ENCODE results near the gene PRKCQ.

The PRKCQ gene

GRCh38 chr10:6578251-6578771 is 1.8 kb downstream of the PRKCQ start:
- Histone ChIP-seq H3K36me3 (ENCODE audit: low read depth) (no peaks in the 10 kb centered on the region), H3K9me3 (ENCODE audit: severe bottlenecking) (no peaks in the 10 kb centered on the region), H3K4me3 (ENCODE audit: severe bottlenecking) (no peak overlapping the region), H3K4me1 (ENCODE audit: insufficient read depth, poor library complexity, severe bottlenecking) (peaks cover 3% of the 10 kb centered on the region), H3K27ac (ENCODE audit: poor library complexity, severe bottlenecking) (no peak overlapping the region), H3K27me3 (ENCODE audit: insufficient read depth, poor library complexity, severe bottlenecking) (no peaks in the 10 kb centered on the region)
- TF ChIP-seq, protein P1, sequence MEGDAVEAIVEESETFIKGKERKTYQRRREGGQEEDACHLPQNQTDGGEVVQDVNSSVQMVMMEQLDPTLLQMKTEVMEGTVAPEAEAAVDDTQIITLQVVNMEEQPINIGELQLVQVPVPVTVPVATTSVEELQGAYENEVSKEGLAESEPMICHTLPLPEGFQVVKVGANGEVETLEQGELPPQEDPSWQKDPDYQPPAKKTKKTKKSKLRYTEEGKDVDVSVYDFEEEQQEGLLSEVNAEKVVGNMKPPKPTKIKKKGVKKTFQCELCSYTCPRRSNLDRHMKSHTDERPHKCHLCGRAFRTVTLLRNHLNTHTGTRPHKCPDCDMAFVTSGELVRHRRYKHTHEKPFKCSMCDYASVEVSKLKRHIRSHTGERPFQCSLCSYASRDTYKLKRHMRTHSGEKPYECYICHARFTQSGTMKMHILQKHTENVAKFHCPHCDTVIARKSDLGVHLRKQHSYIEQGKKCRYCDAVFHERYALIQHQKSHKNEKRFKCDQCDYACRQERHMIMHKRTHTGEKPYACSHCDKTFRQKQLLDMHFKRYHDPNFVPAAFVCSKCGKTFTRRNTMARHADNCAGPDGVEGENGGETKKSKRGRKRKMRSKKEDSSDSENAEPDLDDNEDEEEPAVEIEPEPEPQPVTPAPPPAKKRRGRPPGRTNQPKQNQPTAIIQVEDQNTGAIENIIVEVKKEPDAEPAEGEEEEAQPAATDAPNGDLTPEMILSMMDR (IDR thresholded peaks at IDR 0.05; ENCODE audit: poor library complexity, severe bottlenecking), result no peak
- DNase-seq (ENCODE audit: low spot score) (no peak), ATAC-seq (ENCODE audit: low read depth) (no peak)

GRCh38 chr10:6576326-6576725 is 3.8 kb downstream of the PRKCQ start:
- Histone ChIP-seq H3K27ac (ENCODE audit: poor library complexity, severe bottlenecking) (no peak overlapping the region), H3K9me3 (ENCODE audit: severe bottlenecking) (no peaks in the 10 kb centered on the region), H3K4me1 (ENCODE audit: insufficient read depth, poor library complexity, severe bottlenecking) (peaks cover 3% of the 10 kb centered on the region), H3K36me3 (ENCODE audit: low read depth) (no peaks in the 10 kb centered on the region), H3K27me3 (ENCODE audit: insufficient read depth, poor library complexity, severe bottlenecking) (no peaks in the 10 kb centered on the region), H3K4me3 (ENCODE audit: severe bottlenecking) (no peak overlapping the region)
- ATAC-seq (ENCODE audit: low read depth) (no peak), DNase-seq (ENCODE audit: low spot score) (no peak)
- TF ChIP-seq, protein P1 (IDR thresholded peaks at IDR 0.05; ENCODE audit: poor library complexity, severe bottlenecking), result no peak

DNA sequence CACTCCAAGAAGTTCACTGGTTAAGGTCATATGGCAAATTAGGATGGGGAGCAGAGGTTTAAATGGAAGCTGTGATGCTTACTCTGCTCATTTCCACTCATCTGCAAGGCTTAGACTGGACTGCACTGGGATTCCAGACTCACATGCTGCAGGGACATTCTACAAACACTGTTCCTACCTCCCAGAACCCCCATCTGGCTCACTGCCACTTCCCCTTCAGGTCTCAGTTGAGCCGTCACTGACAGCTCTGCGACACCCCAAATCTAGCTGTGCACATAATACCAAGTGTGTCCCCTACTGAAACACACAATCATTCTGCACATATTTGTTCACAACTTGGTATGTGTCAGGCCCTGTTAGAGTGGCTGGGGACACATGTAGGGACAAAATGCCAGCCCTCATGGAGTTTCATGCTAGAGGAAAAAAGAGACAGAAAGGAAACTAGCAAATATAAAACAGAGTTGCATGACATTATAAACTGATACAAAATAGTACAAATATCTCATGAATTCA is 5.4 kb downstream of the PRKCQ start:
- no peak for DNase-seq (ENCODE audit: low spot score)
- Histone ChIP-seq H3K27ac (ENCODE audit: poor library complexity, severe bottlenecking) (no peak overlapping the region), H3K27me3 (ENCODE audit: insufficient read depth, poor library complexity, severe bottlenecking) (no peaks in the 10 kb centered on the region), H3K4me1 (ENCODE audit: insufficient read depth, poor library complexity, severe bottlenecking) (no peaks in the 10 kb centered on the region), H3K9me3 (ENCODE audit: severe bottlenecking) (no peaks in the 10 kb centered on the region), H3K4me3 (ENCODE audit: severe bottlenecking) (no peak overlapping the region), H3K36me3 (ENCODE audit: low read depth) (no peaks in the 10 kb centered on the region)
- TF ChIP-seq, protein P1 (IDR thresholded peaks at IDR 0.05; ENCODE audit: poor library complexity, severe bottlenecking), result no peak
- ATAC-seq (ENCODE audit: low read depth), result no peak

- ATAC-seq (ENCODE audit: low read depth) (no peak), DNase-seq (ENCODE audit: low spot score) (no peak)
- Histone ChIP-seq H3K27me3 (ENCODE audit: insufficient read depth, poor library complexity, severe bottlenecking) (no peaks in the 10 kb centered on the region), H3K4me3 (ENCODE audit: severe bottlenecking) (no peak overlapping the region), H3K4me1 (ENCODE audit: insufficient read depth, poor library complexity, severe bottlenecking) (no peaks in the 10 kb centered on the region), H3K27ac (ENCODE audit: poor library complexity, severe bottlenecking) (no peak overlapping the region), H3K9me3 (ENCODE audit: severe bottlenecking) (no peaks in the 10 kb centered on the region), H3K36me3 (ENCODE audit: low read depth) (no peaks in the 10 kb centered on the region)
- TF ChIP-seq, protein P1 (IDR thresholded peaks at IDR 0.05; ENCODE audit: poor library complexity, severe bottlenecking), result no peak
Observed at GRCh38 chr10:6570893-6571292, 9.2 kb downstream of the PRKCQ start.

- Histone ChIP-seq H3K9me3 (ENCODE audit: severe bottlenecking) (no peaks in the 10 kb centered on the region), H3K4me1 (ENCODE audit: insufficient read depth, poor library complexity, severe bottlenecking) (no peaks in the 10 kb centered on the region), H3K36me3 (ENCODE audit: low read depth) (no peaks in the 10 kb centered on the region), H3K4me3 (ENCODE audit: severe bottlenecking) (no peak overlapping the region), H3K27me3 (ENCODE audit: insufficient read depth, poor library complexity, severe bottlenecking) (no peaks in the 10 kb centered on the region), H3K27ac (ENCODE audit: poor library complexity, severe bottlenecking) (no peak overlapping the region)
- DNase-seq (ENCODE audit: low spot score), result no peak
- ATAC-seq (ENCODE audit: low read depth), result no peak
- TF ChIP-seq, protein P1 (IDR thresholded peaks at IDR 0.05; ENCODE audit: poor library complexity, severe bottlenecking), result no peak
Observed at GRCh38 chr10:6569259-6569658, 10.8 kb downstream of the PRKCQ start.
